A549 (cell line): ENCODE results near the gene ANKRD33. TPM values are rescaled to one million over a fixed set of nuclear protein-coding genes. Genes with fewer than 3 reads are reported as not detected.

ENCODE experiments used
- ATAC-seq, 2 experiments: fragments of 200-7000 bp in 1 of 2; fragments of >200 bp in 1 of 2; cut with Nextera tagmentation in 1 of 2; cut with Tn5 transposase in 1 of 2; 3 replicates each; pipeline versions ENCODE4 v1.8.0 to v1.9.1; 2018 to 2020; ENCODE audit warnings: mild to moderate bottlenecking in 1 of 2, moderate library complexity in 1 of 2
- CTCF ChIA-PET: fragments of 300-600 bp; sonication (Branson Sonifier 250); formaldehyde crosslinking; extraction: SDS; loops from one replicate; lab custom pipeline; 2021; ENCODE audit warnings: antibody characterized with exemption, inconsistent platforms; lab: Yijun Ruan, JAX
- POLR2A ChIA-PET: fragments of 350-600 bp; formaldehyde crosslinking; extraction: SDS; loops from one replicate; lab custom pipeline; 2021; ENCODE audit warnings: antibody characterized with exemption, inconsistent platforms; lab: Yijun Ruan, JAX
- DNase-seq, 2 experiments: peaks; one replicate each; pipeline versions ENCODE4 v3.0.0 to v3.0.0-alpha.2; 2011 to 2016; ENCODE audit warnings: low read depth in 1 of 2, low spot score in 1 of 2
- FAIRE-seq: peaks from 2 replicates; lab custom pipeline; 2011; peaks lifted over from hg19 to GRCh38; lab: Jason Lieb, UNC
- H3K27ac ChIP-seq, 2 experiments: fragments of >200 bp; sonication (Bioruptor Twin); formaldehyde crosslinking; 3 replicates each; pipeline ENCODE4 v1.5.1; 2016 to 2017
- H3K4me1 ChIP-seq: fragments of >200 bp; sonication (Bioruptor Twin); formaldehyde crosslinking; 3 replicates; pipeline ENCODE4 v1.6.1; 2016
- H3K4me2 ChIP-seq: fragments of >200 bp; sonication (Bioruptor Twin); formaldehyde crosslinking; 3 replicates; pipeline ENCODE4 v1.6.1; 2016
- H3K4me3 ChIP-seq: fragments of >200 bp; sonication (Bioruptor Twin); formaldehyde crosslinking; 3 replicates; pipeline ENCODE4 v1.5.1; 2016
- H3K9me3 ChIP-seq: fragments of >200 bp; sonication (Bioruptor Twin); formaldehyde crosslinking; 3 replicates; pipeline ENCODE4 v1.6.1; 2016
- CEBPB ChIP-seq, 2 experiments: fragments of >200 bp in 1 of 2; sonication (Bioruptor Twin) in 1 of 2; formaldehyde crosslinking in 1 of 2; IDR thresholded peaks; 2 replicates each; pipeline ENCODE4 v1.6.1; 2012 to 2016
- CHD2 ChIP-seq: fragments of 150-350 bp; IDR thresholded peaks from 2 replicates; pipeline ENCODE4 v1.6.1; 2014; ENCODE audit warnings: low read length; ENCODE audit not compliant: partially characterized antibody
- CHD4 ChIP-seq: fragments of 200-600 bp; sonication (generic); IDR thresholded peaks from 2 replicates; pipeline ENCODE4 v1.6.1; 2016; ENCODE audit warnings: antibody characterized with exemption, mild to moderate bottlenecking, borderline replicate concordance
- EHF ChIP-seq: fragments of 250-450 bp; sonication (Bioruptor Pico); IDR thresholded peaks from 2 replicates; pipeline ENCODE4 v1.5.0; 2020; ENCODE audit warnings: mild to moderate bottlenecking
- EP300 ChIP-seq, 2 experiments: fragments of >200 bp; sonication (Bioruptor Twin); formaldehyde crosslinking; IDR thresholded peaks; 2 replicates in 1 of 2; 3 replicates in 1 of 2; pipeline ENCODE4 v1.6.1; 2016 to 2017
- ESRRA ChIP-seq: fragments of 150-350 bp; IDR thresholded peaks from 2 replicates; pipeline ENCODE4 v1.6.1; 2014; ENCODE audit warnings: mild to moderate bottlenecking, low read length, borderline replicate concordance
- FOSL2 ChIP-seq, 2 experiments: fragments of 450-650 bp in 1 of 2; fragments of >200 bp in 1 of 2; sonication (Bioruptor Twin) in 1 of 2; formaldehyde crosslinking; IDR thresholded peaks; 2 replicates each; pipeline versions ENCODE4 v1.5.0 to v1.6.1; 2016 to 2020; ENCODE audit warnings: mild to moderate bottlenecking in 1 of 2, moderate library complexity in 1 of 2
- FOXS1 ChIP-seq: fragments of 250-450 bp; sonication (Bioruptor Pico); IDR thresholded peaks from 2 replicates; pipeline ENCODE4 v1.5.0; 2020; ENCODE audit warnings: mild to moderate bottlenecking, moderate library complexity
- GATA3 ChIP-seq: IDR thresholded peaks from 2 replicates; pipeline ENCODE4 v1.6.1; 2012; ENCODE audit warnings: borderline replicate concordance
- HDAC2 ChIP-seq: fragments of 200-600 bp; sonication (generic); IDR thresholded peaks from 2 replicates; pipeline ENCODE4 v1.6.1; 2016
- HEYL ChIP-seq: fragments of 250-450 bp; sonication (Bioruptor Pico); IDR thresholded peaks from 2 replicates; pipeline ENCODE4 v1.8.0; 2021; ENCODE audit warnings: mild to moderate bottlenecking, moderate library complexity
- HMGXB4 ChIP-seq: fragments of 250-450 bp; sonication (Bioruptor Pico); IDR thresholded peaks from 2 replicates; pipeline ENCODE4 v1.5.0; 2021; ENCODE audit warnings: mild to moderate bottlenecking, moderate library complexity, borderline replicate concordance
- HOXA7 ChIP-seq: fragments of 250-450 bp; sonication (Bioruptor Pico); IDR thresholded peaks from 2 replicates; pipeline ENCODE4 v1.5.0; 2020; ENCODE audit warnings: mild to moderate bottlenecking, moderate library complexity
- JUNB ChIP-seq: fragments of >200 bp; sonication (Bioruptor Twin); formaldehyde crosslinking; IDR thresholded peaks from 2 replicates; pipeline ENCODE4 v1.6.1; 2016
- MAZ ChIP-seq: fragments of 150-350 bp; IDR thresholded peaks from 2 replicates; pipeline ENCODE4 v1.6.1; 2014; ENCODE audit warnings: antibody characterized with exemption, low read depth, low read length, borderline replicate concordance
- NR3C1 ChIP-seq: fragments of >200 bp; sonication (Bioruptor Twin); formaldehyde crosslinking; IDR thresholded peaks from 3 replicates; pipeline ENCODE4 v1.6.1; 2017
- POLR2AphosphoS2 ChIP-seq: conservative IDR thresholded peaks from 2 replicates; pipeline ENCODE4 v1.6.1; 2012; ENCODE audit warnings: low read length, improper control_type of control experiment, inconsistent platforms
- RAD21 ChIP-seq, 2 experiments: fragments of >200 bp in 1 of 2; sonication (Bioruptor Twin) in 1 of 2; formaldehyde crosslinking in 1 of 2; IDR thresholded peaks in 1 of 2; conservative IDR thresholded peaks in 1 of 2; 2 replicates in 1 of 2; 3 replicates in 1 of 2; pipeline ENCODE4 v1.6.1; 2012 to 2018; ENCODE audit warnings: inconsistent platforms in 1 of 2
- RCOR1 ChIP-seq: fragments of 150-350 bp; IDR thresholded peaks from 2 replicates; pipeline ENCODE4 v1.6.1; 2014; ENCODE audit warnings: antibody characterized with exemption, low read length, low read depth
- RNF2 ChIP-seq: fragments of 200-600 bp; sonication (generic); IDR thresholded peaks from 2 replicates; pipeline ENCODE4 v1.6.1; 2016; ENCODE audit warnings: low read depth, mild to moderate bottlenecking, antibody characterized with exemption, moderate library complexity, borderline replicate concordance
- TFCP2L1 ChIP-seq: fragments of 250-450 bp; sonication (Bioruptor Pico); IDR thresholded peaks from 2 replicates; pipeline ENCODE4 v1.5.0; 2021; ENCODE audit warnings: mild to moderate bottlenecking
- ZC3H11A ChIP-seq: fragments of 450-650 bp; IDR thresholded peaks from 2 replicates; pipeline ENCODE4 v1.6.1; 2014; ENCODE audit warnings: antibody characterized with exemption, mild to moderate bottlenecking
- ZNF302 ChIP-seq: fragments of 250-450 bp; sonication (Bioruptor Pico); IDR thresholded peaks from 2 replicates; pipeline ENCODE4 v1.9.0; 2021; ENCODE audit warnings: inconsistent platforms, mild to moderate bottlenecking, moderate library complexity
- WGBS: methylation state at CpG from one replicate; pipeline ENCODE4 v1.1.6; 2017; ENCODE audit errors: missing lambda C conversion rate; 5-methylcytosine and 5-hydroxymethylcytosine counted together
- polyA plus RNA-seq, 4 experiments: library from polyadenylated mRNA; depleted of rRNA in 3 of 4; stranded (reverse); fragments of >200 nt; fragmentation: RNase III in 1 of 4; extraction: RNeasy Plus Mini Kit Qiagen cat#74134 plus additional on column Dnase treatment in 1 of 4; gene quantifications; 2 replicates in 3 of 4; 3 replicates in 1 of 4; pipeline ENCODE4 v1.2.3, GENCODE V29; 2011 to 2017
- TF ChIP-seq, protein P1 (sequence below): fragments of >200 bp; sonication (Bioruptor Twin); formaldehyde crosslinking; IDR thresholded peaks from 3 replicates; pipeline ENCODE4 v1.6.1; 2016
- TF ChIP-seq, protein P2 (sequence below): IDR thresholded peaks from 2 replicates; pipeline ENCODE4 v1.6.1; 2012; ENCODE audit warnings: low read depth, borderline replicate concordance
- TF ChIP-seq, protein P3 (sequence below): fragments of 450-650 bp; IDR thresholded peaks from 2 replicates; pipeline ENCODE4 v1.6.1; 2014; ENCODE audit warnings: antibody characterized with exemption

ANKRD33 gene
- polyA plus RNA-seq, 2 of the 4 experiments (the other 2 are of a cell fraction), result not detected

GRCh38 chr12:51874486-51874885, 13.4 kb upstream of the ANKRD33 start:
- H3K4me1 ChIP-seq, result no peaks in the 10 kb centered on the region
- POLR2A ChIA-PET, result interaction anchor here (0.7 to 1.5 kb wide), 2 partner anchors 51 to 54 kb away, joined by 3 to 5 read pairs; no protein-coding TSS in a partner anchor
- WGBS, result 58% methylated on average over 4 of the region's 4 CpGs
- no peak for DNase-seq
- H3K4me3 ChIP-seq, result no peak overlapping the region
- no peak overlapping the region for H3K27ac ChIP-seq
- ATAC-seq, result no peak
- CTCF ChIA-PET, result interaction anchor here (0.9 to 4.4 kb wide), 35 partner anchors 8 to 462 kb away, joined by 3 to 69 read pairs (median 5); partner anchors contain the start of genes ANKRD33 and SLC4A8
- no peaks in the 10 kb centered on the region for H3K9me3 ChIP-seq
- FAIRE-seq, result no peak
- no peak for TF ChIP-seq CHD2
- TF ChIP-seq RCOR1, result no peak
- no peak for TF ChIP-seq GATA3
- TF ChIP-seq ZC3H11A, result no peak
- no peak for TF ChIP-seq EHF (CRISPR knock-in tag)
- no peak for TF ChIP-seq RAD21 (conservative IDR thresholded peaks at IDR 0.05 in 1 of 2, IDR thresholded peaks at IDR 0.05 in 1 of 2)
- no peak for TF ChIP-seq TFCP2L1 (CRISPR knock-in tag)
- no peak for TF ChIP-seq CHD4
- TF ChIP-seq HOXA7 (CRISPR knock-in tag), result no peak
- TF ChIP-seq RNF2, result no peak
- TF ChIP-seq, protein P1, sequence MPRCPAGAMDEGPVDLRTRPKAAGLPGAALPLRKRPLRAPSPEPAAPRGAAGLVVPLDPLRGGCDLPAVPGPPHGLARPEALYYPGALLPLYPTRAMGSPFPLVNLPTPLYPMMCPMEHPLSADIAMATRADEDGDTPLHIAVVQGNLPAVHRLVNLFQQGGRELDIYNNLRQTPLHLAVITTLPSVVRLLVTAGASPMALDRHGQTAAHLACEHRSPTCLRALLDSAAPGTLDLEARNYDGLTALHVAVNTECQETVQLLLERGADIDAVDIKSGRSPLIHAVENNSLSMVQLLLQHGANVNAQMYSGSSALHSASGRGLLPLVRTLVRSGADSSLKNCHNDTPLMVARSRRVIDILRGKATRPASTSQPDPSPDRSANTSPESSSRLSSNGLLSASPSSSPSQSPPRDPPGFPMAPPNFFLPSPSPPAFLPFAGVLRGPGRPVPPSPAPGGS, result no peak
- no peak for TF ChIP-seq FOXS1 (CRISPR knock-in tag)
- TF ChIP-seq JUNB, result no peak
- H3K4me2 ChIP-seq, result no peak overlapping the region

DNA sequence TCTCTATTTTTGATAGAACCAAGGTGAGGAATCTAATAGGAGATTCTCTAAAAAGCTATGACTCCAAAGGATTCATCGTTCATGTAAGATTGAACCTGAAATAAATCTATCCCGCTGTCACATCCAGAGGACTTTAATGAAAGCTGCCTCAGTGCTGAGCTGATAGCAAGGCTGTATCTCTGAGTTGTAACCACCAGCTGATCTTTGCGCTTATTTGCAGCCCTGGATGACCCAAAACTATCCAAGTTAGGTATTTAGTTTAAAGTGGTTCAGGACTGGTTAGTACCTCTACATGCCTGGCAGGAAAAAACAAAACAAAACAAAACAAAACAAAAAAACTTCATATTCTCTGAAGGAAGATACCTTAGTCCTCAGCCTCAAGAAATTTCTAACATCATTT, 8.8 kb upstream of the ANKRD33 start:
- CTCF ChIA-PET, result interaction anchor here (0.9 to 1.3 kb wide), 2 partner anchors 18 to 458 kb away, joined by 3 to 6 read pairs; no protein-coding TSS in a partner anchor
- ATAC-seq, result no peak

GRCh38 chr12:51883295-51883694, 4.6 kb upstream of the ANKRD33 start:
- ATAC-seq, result no peak
- Histone ChIP-seq H3K9me3 (0 out of 3 replicates have a peak, but pooled peaks cover 4% of the 10 kb centered on the region), H3K4me2 (no peak overlapping the region), H3K4me3 (no peak overlapping the region), H3K27ac (no peak overlapping the region), H3K4me1 (no peaks in the 10 kb centered on the region)
- WGBS, result 52% methylated on average over 1 of the region's 1 CpG
- ChIA-PET POLR2A (no interaction called here), CTCF (interaction anchor here (2.2 to 6.6 kb wide), 2 partner anchors 7 to 59 kb away, joined by 4 to 32 read pairs; no protein-coding TSS in a partner anchor)
- TF ChIP-seq, protein P2, sequence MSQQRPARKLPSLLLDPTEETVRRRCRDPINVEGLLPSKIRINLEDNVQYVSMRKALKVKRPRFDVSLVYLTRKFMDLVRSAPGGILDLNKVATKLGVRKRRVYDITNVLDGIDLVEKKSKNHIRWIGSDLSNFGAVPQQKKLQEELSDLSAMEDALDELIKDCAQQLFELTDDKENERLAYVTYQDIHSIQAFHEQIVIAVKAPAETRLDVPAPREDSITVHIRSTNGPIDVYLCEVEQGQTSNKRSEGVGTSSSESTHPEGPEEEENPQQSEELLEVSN, result no peak
- TF ChIP-seq ZNF302 (CRISPR knock-in tag) (no peak), MAZ (no peak), FOXS1 (CRISPR knock-in tag) (no peak), HMGXB4 (CRISPR knock-in tag) (no peak), FOSL2 (IDR thresholded peaks at IDR 0.05) (no peak), FOSL2 (CRISPR knock-in tag; IDR thresholded peaks at IDR 0.05) (no peak)
- TF ChIP-seq, protein P3, sequence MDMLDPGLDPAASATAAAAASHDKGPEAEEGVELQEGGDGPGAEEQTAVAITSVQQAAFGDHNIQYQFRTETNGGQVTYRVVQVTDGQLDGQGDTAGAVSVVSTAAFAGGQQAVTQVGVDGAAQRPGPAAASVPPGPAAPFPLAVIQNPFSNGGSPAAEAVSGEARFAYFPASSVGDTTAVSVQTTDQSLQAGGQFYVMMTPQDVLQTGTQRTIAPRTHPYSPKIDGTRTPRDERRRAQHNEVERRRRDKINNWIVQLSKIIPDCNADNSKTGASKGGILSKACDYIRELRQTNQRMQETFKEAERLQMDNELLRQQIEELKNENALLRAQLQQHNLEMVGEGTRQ, result no peak
- FAIRE-seq, result no peak
- DNase-seq, result no peak

More for the DNA sequence above, 8.8 kb upstream of the ANKRD33 start:
- no peaks in the 10 kb centered on the region for H3K4me1 ChIP-seq
- H3K4me2 ChIP-seq, result no peak overlapping the region
- H3K9me3 ChIP-seq, result no peaks in the 10 kb centered on the region
- H3K4me3 ChIP-seq, result no peak overlapping the region
- DNase-seq (no peak), FAIRE-seq (no peak)
- POLR2A ChIA-PET, result no interaction called here
- H3K27ac ChIP-seq, result no peak overlapping the region
- TF ChIP-seq TFCP2L1 (CRISPR knock-in tag), result no peak
- no peak for TF ChIP-seq EP300 (IDR thresholded peaks at IDR 0.05)
- no peak for TF ChIP-seq NR3C1
- TF ChIP-seq CEBPB (IDR thresholded peaks at IDR 0.05), result no peak
- no peak for TF ChIP-seq HDAC2
- no peak for TF ChIP-seq FOSL2 (IDR thresholded peaks at IDR 0.05)
- no peak for TF ChIP-seq FOSL2 (CRISPR knock-in tag; IDR thresholded peaks at IDR 0.05)
- no peak for TF ChIP-seq RAD21 (conservative IDR thresholded peaks at IDR 0.05 in 1 of 2, IDR thresholded peaks at IDR 0.05 in 1 of 2)
- TF ChIP-seq POLR2AphosphoS2, result no peak
- TF ChIP-seq HEYL (CRISPR knock-in tag), result no peak
- no peak for TF ChIP-seq ESRRA
- TF ChIP-seq MAZ, result no peak
- 73% methylated on average over 3 of the region's 3 CpGs for WGBS
